Parathyroid adenoma (tissue), 2 donors: ENCODE data around the gene USF1.

Source experiments
- H2AFZ ChIP-seq: fragments of 300-600 bp; sonication (generic); one replicate; pipeline ENCODE4 v1.7.0; 2017; ENCODE audit warnings: antibody characterized with exemption, mild to moderate bottlenecking
- H3K27ac ChIP-seq: fragments of 300-600 bp; sonication (generic); one replicate; pipeline ENCODE4 v1.7.0; 2017
- H3K27me3 ChIP-seq: fragments of 300-600 bp; sonication (generic); one replicate; pipeline ENCODE4 v1.7.0; 2017; ENCODE audit warnings: low read length; ENCODE audit not compliant: control insufficient read depth, insufficient read depth
- H3K36me3 ChIP-seq: fragments of 300-600 bp; sonication (generic); one replicate; pipeline ENCODE4 v1.7.0; 2017; ENCODE audit warnings: low read length; ENCODE audit not compliant: control insufficient read depth, insufficient read depth
- H3K4me1 ChIP-seq: fragments of 300-600 bp; sonication (generic); one replicate; pipeline ENCODE4 v1.7.0; 2017; ENCODE audit warnings: control low read depth
- H3K4me2 ChIP-seq: fragments of 300-600 bp; sonication (generic); one replicate; pipeline ENCODE4 v1.7.0; 2017; ENCODE audit warnings: low read length
- H3K4me3 ChIP-seq: fragments of 300-600 bp; sonication (generic); one replicate; pipeline ENCODE4 v1.7.0; 2017; ENCODE audit warnings: low read depth, low read length
- H3K79me2 ChIP-seq: fragments of 300-600 bp; sonication (generic); one replicate; pipeline ENCODE4 v1.7.0; 2017; ENCODE audit warnings: control low read depth
- H3K9ac ChIP-seq: fragments of 300-600 bp; sonication (generic); one replicate; pipeline ENCODE4 v1.7.0; 2017; ENCODE audit warnings: mild to moderate bottlenecking
- H3K9me3 ChIP-seq: fragments of 300-600 bp; sonication (generic); one replicate; pipeline ENCODE4 v1.7.0; 2017; ENCODE audit warnings: low read length; ENCODE audit not compliant: control insufficient read depth
- CTCF ChIP-seq: fragments of 300-600 bp; sonication (generic); IDR thresholded peaks from one replicate; pipeline ENCODE4 v1.7.0; 2017; ENCODE audit warnings: antibody characterized with exemption, mild to moderate bottlenecking
- donor health status: primary hyperparathyroidism.

The USF1 gene

GRCh38 chr1:161047436-161048420, 2.0 kb upstream of the USF1 start:
- no peak for TF ChIP-seq CTCF
- no peak overlapping the region for H3K27ac ChIP-seq

GRCh38 chr1:161046605-161047228, 940 bp upstream of the USF1 start:
- H3K9me3 ChIP-seq = no peaks in the 10 kb centered on the region
- peaks cover 6% of the 10 kb centered on the region for H3K4me1 ChIP-seq
- no peaks in the 10 kb centered on the region for H3K27me3 ChIP-seq
- peaks cover 8% of the 10 kb centered on the region for H3K79me2 ChIP-seq
- H3K36me3 ChIP-seq = no peaks in the 10 kb centered on the region
- peak overlapping the region; percentile 82 for H3K4me2 ChIP-seq
- no peak overlapping the region for H3K9ac ChIP-seq
- no peak for TF ChIP-seq CTCF
- peak overlapping the region; percentile 98 for H3K27ac ChIP-seq
- H3K4me3 ChIP-seq = peak overlapping the region; percentile 87
- peak overlapping the region; percentile 92 for H2AFZ ChIP-seq

More at GRCh38 chr1:161047436-161048420, 2.0 kb upstream of the USF1 start:
- Histone ChIP-seq H2AFZ (no peak overlapping the region), H3K4me1 (peaks cover 6% of the 10 kb centered on the region), H3K27me3 (no peaks in the 10 kb centered on the region), H3K9me3 (no peaks in the 10 kb centered on the region), H3K4me2 (no peak overlapping the region), H3K9ac (no peak overlapping the region), H3K36me3 (no peaks in the 10 kb centered on the region), H3K4me3 (no peak overlapping the region), H3K79me2 (peaks cover 8% of the 10 kb centered on the region)

GRCh38 chr1:161044908-161045735, 655 bp downstream of the USF1 start:
- peak overlapping the region; percentile 98 for H3K27ac ChIP-seq
- peak overlapping the region; percentile 92 for H2AFZ ChIP-seq
- TF ChIP-seq CTCF = no peak
- H3K9ac ChIP-seq = peak overlapping the region; percentile 22
- no peaks in the 10 kb centered on the region for H3K27me3 ChIP-seq
- H3K36me3 ChIP-seq = no peaks in the 10 kb centered on the region
- H3K4me1 ChIP-seq = peaks cover 6% of the 10 kb centered on the region
- peak overlapping the region; percentile 70 for H3K4me2 ChIP-seq
- peak overlapping the region; percentile 87 for H3K4me3 ChIP-seq
- H3K79me2 ChIP-seq = peaks cover 8% of the 10 kb centered on the region
- no peaks in the 10 kb centered on the region for H3K9me3 ChIP-seq

- Histone ChIP-seq H3K9ac (no peak overlapping the region), H3K4me3 (peak overlapping the region; percentile 87), H3K27ac (peak overlapping the region; percentile 98), H3K79me2 (peaks cover 8% of the 10 kb centered on the region), H3K36me3 (no peaks in the 10 kb centered on the region), H3K4me2 (peak overlapping the region; percentile 70), H3K27me3 (no peaks in the 10 kb centered on the region), H2AFZ (peak overlapping the region; percentile 92), H3K4me1 (peaks cover 6% of the 10 kb centered on the region), H3K9me3 (no peaks in the 10 kb centered on the region)
- no peak for TF ChIP-seq CTCF
Measured at GRCh38 chr1:161044535-161044907, 1.3 kb downstream of the USF1 start.
